Measurements from ENCODE around the gene L3MBTL4. TPM values are rescaled to one million over a fixed set of nuclear protein-coding genes. Genes with fewer than 3 reads are reported as not detected.
"Not testable (repeated sequence)": the region's sequence is repeated elsewhere in the genome, so short reads cannot be mapped to it uniquely, and the experiment has no call there.

The L3MBTL4 gene
- total and polyA plus RNA-seq, 3 experiments from 2014 or later = 0.07 to 0.18 (median 0.13) TPM

DNA sequence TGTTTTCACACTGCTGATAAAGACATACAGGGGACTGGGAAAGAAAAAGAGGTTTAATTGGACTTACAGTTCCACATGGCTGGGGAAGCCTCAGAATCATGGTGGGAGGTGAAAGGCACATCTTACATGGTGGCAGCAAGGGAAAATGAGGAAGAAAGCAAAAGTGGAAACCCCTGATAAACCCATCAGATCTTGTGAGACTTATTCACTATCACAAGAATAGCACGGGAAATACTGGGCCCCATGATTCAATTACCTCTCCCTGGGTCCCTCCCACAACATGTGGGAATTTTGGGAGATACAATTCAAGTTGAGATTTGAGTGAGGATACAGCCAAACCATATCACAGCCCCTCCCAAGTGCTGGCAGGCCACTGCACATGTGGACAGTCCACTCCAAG is 278.8 kb downstream of the L3MBTL4 start:
- not testable (repeated sequence) for H3K27me3 Mint-ChIP-seq

DNA sequence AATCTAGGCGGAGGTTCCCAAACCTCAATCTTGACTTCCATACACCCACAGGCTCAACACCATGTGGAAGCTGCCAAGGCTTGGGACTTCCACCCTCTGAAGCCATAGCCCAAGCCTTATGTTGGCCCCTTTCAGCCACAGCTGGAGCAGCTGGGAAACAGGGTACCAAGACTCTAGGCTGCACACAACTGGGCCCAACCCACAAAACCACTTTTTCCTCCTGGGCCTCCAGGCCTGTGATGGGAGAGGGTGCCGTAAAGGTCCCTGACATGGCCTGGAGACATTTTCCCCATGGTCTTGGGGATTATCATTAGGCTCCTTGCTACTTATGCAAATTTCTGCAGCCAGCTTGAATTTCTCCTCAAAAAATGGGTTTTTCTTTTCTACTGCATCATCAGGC is 279.7 kb downstream of the L3MBTL4 start:
- H3K36me3 ChIP-seq (ENCODE audit: insufficient read depth, low read length); H3K4me3 Mint-ChIP-seq; H3K27ac Mint-ChIP-seq; POLR2A ChIA-PET; H3K36me3 Mint-ChIP-seq; H3K27ac ChIP-seq (ENCODE audit: low read depth, low read length); H3K27me3 ChIP-seq (ENCODE audit: insufficient read depth, low read length, poor library complexity, severe bottlenecking); H3K9me3 ChIP-seq (ENCODE audit: low read length); CTCF ChIA-PET; H3K27me3 Mint-ChIP-seq; H3K4me1 ChIP-seq (ENCODE audit: insufficient read depth, low read length); DNase-seq; H3K4me3 ChIP-seq (ENCODE audit: low read length); H3K4me1 Mint-ChIP-seq: not testable (repeated sequence)
- H3K9me3 Mint-ChIP-seq = peaks cover 0 to 12% (median 4%) of the 10 kb centered on the region in 5 donors

More for the DNA sequence above, 278.8 kb downstream of the L3MBTL4 start:
- H3K27me3 ChIP-seq (ENCODE audit: insufficient read depth, low read length, poor library complexity, severe bottlenecking); H3K4me1 ChIP-seq (ENCODE audit: insufficient read depth, low read length); H3K4me1 Mint-ChIP-seq; H3K4me3 ChIP-seq (ENCODE audit: low read length); H3K27ac Mint-ChIP-seq; H3K36me3 ChIP-seq (ENCODE audit: insufficient read depth, low read length); DNase-seq; H3K36me3 Mint-ChIP-seq; H3K27ac ChIP-seq (ENCODE audit: low read depth, low read length); H3K9me3 ChIP-seq (ENCODE audit: low read length); CTCF ChIA-PET; POLR2A ChIA-PET; H3K4me3 Mint-ChIP-seq: not testable (repeated sequence)
- H3K9me3 Mint-ChIP-seq = peaks cover 0 to 12% (median 4%) of the 10 kb centered on the region in 5 donors

- Histone ChIP-seq H3K4me3 (ENCODE audit: low read length) (no peak overlapping the region), H3K9me3 (ENCODE audit: low read length) (no peaks in the 10 kb centered on the region), H3K4me1 (ENCODE audit: insufficient read depth, low read length) (no peaks in the 10 kb centered on the region), H3K27ac (ENCODE audit: low read depth, low read length) (no peak overlapping the region), H3K27me3 (ENCODE audit: insufficient read depth, low read length, poor library complexity, severe bottlenecking) (no peaks in the 10 kb centered on the region), H3K36me3 (ENCODE audit: insufficient read depth, low read length) (no peaks in the 10 kb centered on the region)
- Mint-ChIP-seq H3K9me3 (peaks cover 0 to 12% (median 8%) of the 10 kb centered on the region in 5 donors), H3K27me3 (no peaks in the 10 kb centered on the region), H3K36me3 (no peaks in the 10 kb centered on the region), H3K4me1 (no peaks in the 10 kb centered on the region), H3K4me3 (no peak overlapping the region), H3K27ac (no peak overlapping the region)
- ChIA-PET POLR2A (no interaction called here), CTCF (no interaction called here)
- DNase-seq = no peak
Observed at GRCh38 chr18:6132751-6133368, 281.9 kb downstream of the L3MBTL4 start.

DNA sequence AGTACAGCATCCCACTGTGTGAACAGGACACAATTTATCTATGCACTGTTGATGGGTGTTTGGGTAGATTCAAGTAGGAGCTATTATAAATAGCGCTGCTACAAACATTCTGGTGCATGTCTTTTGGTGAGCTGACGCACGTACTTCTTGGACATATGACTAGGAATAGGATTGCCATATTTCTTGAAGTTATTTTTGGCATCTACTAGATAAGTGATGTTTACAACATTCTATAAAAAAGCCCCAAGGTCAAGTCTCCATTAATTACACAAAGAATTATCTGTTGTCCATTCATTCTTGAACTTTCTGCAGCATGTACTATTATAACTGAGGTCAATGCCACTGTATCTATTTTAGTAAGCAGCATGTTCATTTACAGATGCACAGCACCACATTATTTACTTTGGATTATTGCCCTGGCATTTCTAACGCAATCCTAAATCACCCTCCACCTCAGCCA is 293.9 kb downstream of the L3MBTL4 start:
- no peak overlapping the region for H3K4me3 Mint-ChIP-seq

GRCh38 chr18:6119761-6120160 is 294.9 kb downstream of the L3MBTL4 start:
- ChIA-PET CTCF (no interaction called here), POLR2A (no interaction called here)
- Histone ChIP-seq H3K36me3 (ENCODE audit: insufficient read depth, low read length) (no peaks in the 10 kb centered on the region), H3K9me3 (ENCODE audit: low read length) (no peaks in the 10 kb centered on the region), H3K4me3 (ENCODE audit: low read length) (no peak overlapping the region), H3K27ac (ENCODE audit: low read depth, low read length) (no peak overlapping the region), H3K27me3 (ENCODE audit: insufficient read depth, low read length, poor library complexity, severe bottlenecking) (no peaks in the 10 kb centered on the region), H3K4me1 (ENCODE audit: insufficient read depth, low read length) (no peaks in the 10 kb centered on the region)
- H3K4me3 Mint-ChIP-seq = no peak overlapping the region
- DNase-seq = no peak
- H3K27me3 Mint-ChIP-seq = peaks cover 0 to 2% of the 10 kb centered on the region in 2 donors
- H3K36me3 Mint-ChIP-seq = no peaks in the 10 kb centered on the region
- H3K9me3 Mint-ChIP-seq = peaks cover 1 to 11% (median 4%) of the 10 kb centered on the region in 5 donors
- H3K27ac Mint-ChIP-seq = no peak overlapping the region
- H3K4me1 Mint-ChIP-seq = no peaks in the 10 kb centered on the region

More for the DNA sequence above, 293.9 kb downstream of the L3MBTL4 start:
- Histone ChIP-seq H3K4me3 (ENCODE audit: low read length) (no peak overlapping the region), H3K4me1 (ENCODE audit: insufficient read depth, low read length) (no peaks in the 10 kb centered on the region), H3K36me3 (ENCODE audit: insufficient read depth, low read length) (no peaks in the 10 kb centered on the region), H3K27me3 (ENCODE audit: insufficient read depth, low read length, poor library complexity, severe bottlenecking) (no peaks in the 10 kb centered on the region), H3K27ac (ENCODE audit: low read depth, low read length) (no peak overlapping the region), H3K9me3 (ENCODE audit: low read length) (no peaks in the 10 kb centered on the region)
- Mint-ChIP-seq H3K27me3 (peaks cover 0 to 2% of the 10 kb centered on the region in 2 donors), H3K9me3 (peaks cover 0 to 9% (median 6%) of the 10 kb centered on the region in 5 donors), H3K4me1 (no peaks in the 10 kb centered on the region), H3K36me3 (no peaks in the 10 kb centered on the region), H3K27ac (no peak overlapping the region)
- ChIA-PET CTCF (no interaction called here), POLR2A (no interaction called here)
- DNase-seq = no peak

DNA sequence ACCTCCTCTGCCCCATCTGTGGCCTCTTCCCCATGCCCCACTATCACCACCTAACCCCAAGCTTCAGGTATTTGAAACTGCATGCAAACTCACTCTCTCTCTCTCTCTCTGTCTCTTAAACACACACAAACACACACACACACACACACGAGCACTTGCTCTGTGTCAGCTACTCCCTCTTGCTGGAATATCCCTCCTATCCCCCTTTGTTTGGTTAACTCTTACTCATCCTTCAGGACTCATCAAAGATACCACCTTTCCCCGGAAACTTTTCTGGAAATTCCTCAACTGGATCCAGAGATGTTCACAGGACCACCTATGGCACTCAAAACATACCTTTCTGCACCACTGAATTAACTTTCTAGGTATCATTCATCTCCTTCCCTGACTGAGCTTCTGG is 296.6 kb downstream of the L3MBTL4 start:
- Mint-ChIP-seq H3K27me3 (no peaks in the 10 kb centered on the region), H3K36me3 (no peaks in the 10 kb centered on the region), H3K27ac (no peak overlapping the region), H3K4me3 (no peak overlapping the region), H3K4me1 (no peaks in the 10 kb centered on the region), H3K9me3 (peaks cover 1 to 7% (median 5%) of the 10 kb centered on the region in 5 donors)
- Histone ChIP-seq H3K4me3 (ENCODE audit: low read length) (no peak overlapping the region), H3K4me1 (ENCODE audit: insufficient read depth, low read length) (no peaks in the 10 kb centered on the region), H3K9me3 (ENCODE audit: low read length) (no peaks in the 10 kb centered on the region), H3K27me3 (ENCODE audit: insufficient read depth, low read length, poor library complexity, severe bottlenecking) (no peaks in the 10 kb centered on the region), H3K36me3 (ENCODE audit: insufficient read depth, low read length) (no peaks in the 10 kb centered on the region), H3K27ac (ENCODE audit: low read depth, low read length) (no peak overlapping the region)
- no peak for DNase-seq
- POLR2A ChIA-PET = no interaction called here
- CTCF ChIA-PET = no interaction called here

DNA sequence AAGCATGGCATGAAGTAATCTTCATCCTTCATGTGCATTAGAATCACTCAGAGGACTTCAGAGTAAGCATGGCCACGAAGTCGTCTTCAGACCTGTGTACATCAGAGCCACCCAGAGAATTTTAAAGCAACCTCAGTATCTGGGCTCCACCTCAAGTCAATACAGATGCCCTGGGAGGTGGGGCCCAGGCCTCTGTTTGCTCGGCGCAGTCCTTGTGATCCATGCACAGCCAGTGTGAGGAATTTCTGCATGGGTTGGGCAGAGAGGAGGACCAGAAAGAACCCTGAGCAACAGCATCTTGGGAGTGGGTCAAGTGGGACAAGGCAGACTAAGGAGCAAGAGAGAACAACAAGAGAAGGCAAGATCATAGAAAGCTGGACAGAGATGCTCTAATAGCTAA is 299.0 kb downstream of the L3MBTL4 start:
- Histone ChIP-seq H3K9me3 (ENCODE audit: low read length) (no peaks in the 10 kb centered on the region), H3K4me1 (ENCODE audit: insufficient read depth, low read length) (no peaks in the 10 kb centered on the region), H3K27ac (ENCODE audit: low read depth, low read length) (no peak overlapping the region), H3K36me3 (ENCODE audit: insufficient read depth, low read length) (no peaks in the 10 kb centered on the region), H3K4me3 (ENCODE audit: low read length) (no peak overlapping the region), H3K27me3 (ENCODE audit: insufficient read depth, low read length, poor library complexity, severe bottlenecking) (no peaks in the 10 kb centered on the region)
- Mint-ChIP-seq H3K27ac (no peak overlapping the region), H3K27me3 (no peaks in the 10 kb centered on the region), H3K9me3 (peaks cover 1 to 8% (median 6%) of the 10 kb centered on the region in 5 donors), H3K4me1 (no peaks in the 10 kb centered on the region), H3K36me3 (no peaks in the 10 kb centered on the region), H3K4me3 (no peak overlapping the region)
- ChIA-PET POLR2A (no interaction called here), CTCF (no interaction called here)
- no peak for DNase-seq

DNA sequence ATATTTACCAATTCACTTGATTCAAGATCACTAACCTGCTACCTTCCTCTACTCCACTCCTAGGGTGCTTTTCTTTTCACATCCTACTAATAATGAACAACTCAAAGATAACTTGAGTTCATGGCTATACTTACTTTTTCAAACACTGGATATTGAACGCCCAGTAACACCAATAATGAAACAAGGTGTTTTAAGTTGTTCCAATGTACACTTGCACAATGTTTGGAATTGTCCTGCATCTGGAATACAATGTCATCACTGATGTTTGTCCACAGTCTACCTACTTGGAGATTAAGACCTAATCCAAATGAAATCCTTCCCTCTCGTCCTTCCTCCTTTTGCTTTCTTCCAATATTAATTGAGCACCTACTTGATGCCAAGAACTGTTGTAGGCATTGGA is 301.1 kb downstream of the L3MBTL4 start:
- ChIA-PET POLR2A (no interaction called here), CTCF (no interaction called here)
- Histone ChIP-seq H3K36me3 (ENCODE audit: insufficient read depth, low read length) (no peaks in the 10 kb centered on the region), H3K4me1 (ENCODE audit: insufficient read depth, low read length) (no peaks in the 10 kb centered on the region), H3K9me3 (ENCODE audit: low read length) (no peaks in the 10 kb centered on the region), H3K27me3 (ENCODE audit: insufficient read depth, low read length, poor library complexity, severe bottlenecking) (no peaks in the 10 kb centered on the region), H3K4me3 (ENCODE audit: low read length) (no peak overlapping the region), H3K27ac (ENCODE audit: low read depth, low read length) (no peak overlapping the region)
- Mint-ChIP-seq H3K4me1 (no peaks in the 10 kb centered on the region), H3K4me3 (no peak overlapping the region), H3K9me3 (peaks cover 1 to 8% (median 7%) of the 10 kb centered on the region in 5 donors), H3K36me3 (no peaks in the 10 kb centered on the region), H3K27ac (peak overlapping the region in 1 of 8 donors; percentile 39), H3K27me3 (no peaks in the 10 kb centered on the region)
- DNase-seq = no peak

Data from CD8-positive, alpha-beta memory T cell (primary cell).